Stimulated activated CD4-positive, alpha-beta T cell treated with anti-CD3 and anti-CD28 coated beads, Interleukin-4, amount 100 ng/mL, for 48 hours (primary cell): ENCODE results near the gene KLF16.
"Not testable (repeated sequence)": the region's sequence is repeated elsewhere in the genome, so short reads cannot be mapped to it uniquely, and the experiment has no call there.

Source experiments
- DNase-seq, 2 donors: peaks; one replicate each; pipeline ENCODE4 v3.0.0-alpha.2; 2020; ENCODE audit warnings: low read depth in 2 of 2

KLF16 gene

DNA sequence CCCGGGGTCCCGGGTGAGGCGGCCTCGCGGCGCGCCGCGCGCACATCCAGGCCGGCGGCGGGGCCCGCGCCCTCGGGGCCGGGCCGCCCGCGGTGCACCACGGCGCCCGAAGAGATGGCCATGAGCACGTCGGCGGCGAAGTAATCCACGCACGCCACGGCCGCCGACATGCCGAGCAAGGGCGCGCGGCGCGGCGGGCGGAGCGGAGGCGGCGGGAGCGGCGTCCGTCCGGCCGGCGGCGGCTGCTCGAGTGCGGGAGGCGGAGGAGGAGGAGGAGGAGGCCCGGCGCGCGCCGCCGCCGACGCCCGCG lies at the start of gene KLF16:
KLF16 (minus strand) TSS at position 252 of the 310 bp plus-strand sequence; CDS start at position 170, 82 bp downstream.
- no peak for DNase-seq

DNA sequence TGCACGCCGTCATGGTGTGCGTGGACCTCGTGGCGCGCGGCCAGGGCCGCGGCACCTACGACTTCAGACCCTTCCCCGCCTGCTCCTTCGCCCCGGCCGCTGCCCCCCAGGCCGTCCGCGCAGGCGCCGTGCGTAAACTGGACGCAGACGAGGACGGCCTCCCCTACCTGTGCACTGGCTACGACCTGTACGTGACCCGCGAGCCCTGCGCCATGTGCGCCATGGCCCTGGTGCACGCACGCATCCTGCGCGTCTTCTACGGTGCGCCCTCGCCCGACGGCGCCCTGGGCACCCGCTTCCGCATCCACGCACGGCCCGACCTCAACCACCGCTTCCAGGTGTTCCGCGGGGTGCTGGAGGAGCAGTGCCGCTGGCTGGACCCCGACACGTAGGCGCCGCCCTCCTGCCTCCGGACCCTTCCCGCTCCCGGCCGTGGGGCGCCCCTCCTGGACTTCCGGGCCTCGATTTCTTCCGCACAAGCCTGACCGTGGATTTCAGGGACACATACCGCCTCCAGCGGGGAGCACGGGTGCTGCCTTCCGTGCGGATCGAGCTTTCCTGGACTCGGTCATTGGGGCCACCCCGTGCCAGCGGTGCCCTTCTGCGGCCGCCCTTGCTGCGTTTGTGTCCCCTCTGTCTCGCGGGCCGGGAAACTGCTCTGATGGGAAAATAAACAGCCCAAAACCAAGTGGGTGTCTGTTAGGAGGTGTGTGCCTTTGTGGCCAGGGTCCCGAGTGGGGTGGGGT lies 49.6 kb upstream of the KLF16 start:
- no peak for DNase-seq

DNA sequence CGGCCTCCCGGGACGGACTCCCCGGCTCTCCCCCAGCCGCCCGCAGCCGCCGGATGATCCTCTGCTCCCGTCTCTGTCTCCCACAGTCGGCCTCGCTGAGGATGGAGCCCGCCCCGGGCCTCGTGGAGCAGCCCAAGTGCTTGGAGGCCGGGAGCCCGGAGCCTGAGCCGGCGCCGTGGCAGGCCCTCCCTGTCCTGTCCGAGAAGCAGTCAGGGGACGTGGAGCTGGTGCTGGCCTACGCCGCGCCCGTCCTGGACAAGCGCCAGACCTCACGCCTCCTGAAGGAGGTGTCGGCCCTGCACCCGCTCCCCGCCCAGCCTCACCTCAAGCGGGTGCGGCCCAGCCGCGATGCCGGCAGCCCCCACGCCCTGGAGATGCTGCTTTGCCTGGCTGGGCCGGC lies 48.6 kb upstream of the KLF16 start:
- no peak for DNase-seq

DNA sequence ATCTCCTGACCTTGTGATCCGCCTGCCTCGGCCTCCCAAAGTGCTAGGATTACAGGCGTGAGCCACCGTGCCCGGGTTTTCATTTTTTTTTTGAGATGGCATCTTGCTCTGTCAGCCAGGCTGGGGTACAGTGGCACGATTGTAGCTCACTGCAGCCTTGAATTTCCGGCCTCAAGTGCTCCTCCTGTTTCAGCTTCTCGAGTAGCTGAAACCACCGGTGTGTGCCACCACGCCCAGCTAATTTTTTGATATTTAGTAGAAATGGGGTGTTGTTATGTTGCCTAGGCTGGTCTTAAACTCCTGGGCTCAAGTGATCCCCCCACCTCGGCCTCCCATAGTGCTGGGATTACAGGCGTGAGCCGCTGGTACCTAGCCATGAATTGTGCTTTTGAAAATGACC lies 47.7 kb upstream of the KLF16 start:
- no peak for DNase-seq

DNA sequence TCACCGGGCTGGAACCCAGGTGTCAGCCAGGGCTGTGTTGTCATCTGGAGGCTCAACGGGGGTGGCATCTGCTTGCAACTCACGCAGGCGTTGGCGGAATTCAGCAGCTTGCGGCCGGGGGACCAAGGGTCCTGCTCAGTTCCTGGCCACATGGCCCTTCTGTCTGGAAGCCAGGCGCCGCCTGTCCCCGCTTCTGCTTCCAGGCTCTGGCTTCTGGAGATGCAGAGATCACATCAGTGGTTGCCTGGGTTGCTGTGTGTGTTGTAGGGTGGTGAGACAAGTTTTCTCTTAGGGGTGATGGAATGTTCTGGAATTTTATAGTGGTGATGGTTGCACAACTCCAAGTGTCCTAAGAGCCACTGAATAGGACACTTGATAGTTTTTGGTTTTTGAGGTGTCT lies 46.8 kb upstream of the KLF16 start:
- no peak for DNase-seq

DNA sequence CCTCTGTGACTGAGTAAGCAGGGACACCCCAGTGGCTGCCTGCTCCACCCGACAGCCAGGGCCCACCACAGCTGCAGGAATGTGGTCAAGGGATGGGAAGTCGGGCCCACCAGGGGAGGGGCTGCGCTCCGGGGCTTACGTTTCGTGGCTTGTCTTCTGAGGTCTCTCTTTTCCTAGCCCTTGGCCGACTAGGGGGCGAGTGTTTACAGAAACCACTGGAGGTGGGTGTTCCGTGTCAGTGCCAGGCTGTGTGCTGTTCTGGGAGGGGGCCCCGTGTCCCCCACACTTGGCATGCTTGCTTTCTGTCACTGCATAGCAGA lies 46.3 kb upstream of the KLF16 start:
- no peak for DNase-seq

DNA sequence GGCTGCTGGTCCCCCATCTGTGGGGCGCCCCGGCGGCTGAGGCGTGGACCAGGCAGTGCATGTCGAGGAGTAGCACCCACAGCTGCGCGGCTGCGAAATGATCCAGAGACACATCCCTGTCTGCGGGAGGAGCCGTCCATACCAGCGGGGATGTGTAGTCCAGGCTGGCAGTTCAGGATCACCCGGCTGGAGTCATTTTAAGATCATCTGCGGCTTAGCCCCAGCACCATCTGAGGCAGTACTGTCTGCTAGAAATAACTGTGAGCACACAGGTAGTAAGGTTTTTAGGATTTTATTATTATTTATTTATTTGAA lies 44.9 kb upstream of the KLF16 start:
- no peak for DNase-seq

DNA sequence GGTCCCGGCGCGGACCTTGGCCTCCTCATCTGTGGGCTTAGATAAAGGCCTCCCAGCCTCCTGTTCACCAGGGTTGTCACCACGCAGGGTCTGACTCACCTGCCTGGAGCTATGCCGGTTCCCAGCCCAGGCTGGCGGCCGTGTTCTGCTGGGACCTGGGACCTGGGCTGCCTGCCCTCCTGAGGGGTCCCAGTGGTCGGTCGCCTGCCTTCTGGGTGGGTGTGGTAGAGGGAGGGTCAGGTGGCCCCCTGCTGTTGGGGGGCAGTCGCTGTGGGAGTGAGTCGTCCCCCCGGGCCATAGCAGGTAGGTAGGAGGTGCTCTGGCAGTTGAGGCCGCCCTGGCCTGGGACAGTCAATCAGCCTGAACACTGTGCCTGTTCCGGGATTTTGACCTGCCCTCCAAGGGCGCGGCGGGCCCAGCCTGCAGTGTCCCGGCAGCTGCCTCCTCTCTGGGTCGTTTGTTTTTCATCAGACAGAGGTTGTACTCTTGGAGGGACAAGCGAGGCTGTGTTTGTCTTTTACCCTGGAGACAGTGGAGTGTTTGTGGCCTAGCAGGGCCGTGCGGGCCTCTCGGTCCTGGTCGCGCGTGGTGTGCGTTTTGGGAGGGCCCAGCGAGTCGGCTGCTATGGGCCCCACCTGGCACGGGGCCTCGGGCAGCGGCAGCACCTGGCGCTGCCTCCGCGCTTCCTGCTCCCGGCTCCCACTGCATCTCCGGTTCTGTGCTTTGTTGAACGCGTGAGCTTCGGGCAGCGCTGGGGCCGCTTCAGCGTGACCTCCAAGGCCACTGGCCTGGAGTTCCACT lies 44.4 kb upstream of the KLF16 start:
- no peak for DNase-seq

DNA sequence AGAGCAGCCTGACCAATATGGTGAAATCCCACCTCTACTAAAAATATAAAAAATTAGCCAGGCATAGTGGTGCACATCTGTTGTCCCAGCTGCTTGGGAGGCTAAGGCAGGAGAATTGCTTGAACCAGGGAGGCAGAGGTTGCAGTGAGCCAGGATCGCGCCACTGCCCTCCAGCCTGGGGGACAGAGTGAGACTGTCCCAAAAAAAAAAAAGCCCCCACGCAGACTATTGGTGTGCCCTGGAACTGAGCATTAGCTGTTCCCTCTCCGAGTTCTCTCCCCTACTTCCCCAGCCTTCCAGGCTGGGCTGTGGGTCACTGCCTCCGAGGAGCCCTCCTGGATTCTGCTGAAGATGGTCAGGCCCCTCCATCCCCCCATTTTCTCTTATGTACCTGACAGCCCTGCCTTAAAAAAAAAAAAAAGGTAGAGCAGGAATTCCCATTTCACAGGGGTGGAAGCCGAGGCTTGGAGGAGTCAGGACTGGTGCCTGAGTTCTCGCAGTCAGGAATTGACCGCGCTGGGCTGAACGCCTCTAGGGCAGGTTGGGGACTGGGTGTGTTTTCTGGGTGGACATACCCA lies 43.7 kb upstream of the KLF16 start:
- no peak for DNase-seq

DNA sequence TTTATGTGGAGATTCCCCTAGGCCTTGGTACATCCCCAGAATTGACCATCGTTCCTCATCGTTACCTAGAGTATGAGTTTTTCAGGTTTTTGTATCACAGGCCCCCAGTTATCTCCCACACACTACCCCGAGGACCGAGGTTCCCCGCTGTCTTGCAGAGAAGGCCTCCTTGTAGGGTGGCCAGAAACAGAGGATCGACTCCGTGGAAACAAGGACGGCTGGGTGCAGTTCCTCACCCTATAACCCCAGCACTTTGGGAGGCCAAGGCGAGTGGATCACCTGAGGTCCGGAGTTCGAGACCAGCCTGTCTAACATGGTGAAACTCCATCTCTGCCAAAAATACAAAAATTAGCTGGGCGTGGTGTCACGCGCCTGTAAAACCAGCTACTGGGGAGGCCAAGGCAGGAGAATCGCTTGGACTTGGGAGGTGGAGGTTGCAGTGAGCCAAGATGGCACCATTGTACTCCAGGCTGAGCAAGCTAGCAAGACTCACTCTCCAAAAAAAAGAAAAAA lies 42.5 kb upstream of the KLF16 start:
- no peak for DNase-seq

DNA sequence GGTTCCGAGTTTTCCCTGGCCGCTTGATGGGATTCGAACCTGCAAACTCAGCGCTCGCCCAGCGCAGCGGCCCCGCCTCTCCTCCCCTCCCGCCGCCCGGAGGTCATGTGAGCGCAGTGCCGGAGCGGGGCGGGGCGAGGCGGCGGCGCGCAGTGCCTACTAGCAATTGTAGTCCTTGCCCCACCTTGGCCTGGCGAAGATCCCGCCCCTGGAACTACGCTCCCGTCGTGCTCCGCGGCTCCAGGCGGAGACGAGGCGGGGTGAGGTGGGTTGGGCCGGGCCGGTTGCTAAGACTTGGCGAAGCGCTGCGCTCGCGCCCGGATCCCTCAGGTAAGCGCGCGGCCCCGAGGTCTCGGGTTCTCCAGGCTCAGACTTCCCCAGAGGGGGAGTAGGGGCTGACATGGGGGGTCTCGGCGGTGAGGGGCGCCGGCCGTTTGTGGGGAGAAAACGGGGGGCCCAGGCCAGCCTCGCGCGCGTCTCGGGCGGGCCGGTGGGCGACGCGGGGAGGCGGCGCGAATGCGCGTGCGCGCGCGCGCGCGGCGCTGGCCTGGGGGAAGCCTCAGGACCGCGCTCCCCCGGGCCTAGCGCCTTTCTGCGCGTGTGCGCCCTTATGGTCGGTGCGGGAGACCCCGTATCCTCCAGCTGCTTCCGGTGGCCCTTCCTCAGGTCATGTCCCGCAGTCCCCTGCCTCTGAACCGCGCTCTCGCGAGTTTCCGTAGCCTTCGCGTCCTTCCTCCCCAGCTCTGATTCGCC lies 41.9 kb upstream of the KLF16 start, which contains the start of the genes ADAT3 and SCAMP4:
ADAT3 (plus strand) TSS at position 290 of the 753 bp plus-strand sequence. CDS start 6,649 bp downstream, outside the sequence.
SCAMP4 (plus strand) TSS at position 290 of the 753 bp plus-strand sequence. CDS start 9,621 bp downstream, outside the sequence.
- peak; percentile 97 to 99 for DNase-seq

DNA sequence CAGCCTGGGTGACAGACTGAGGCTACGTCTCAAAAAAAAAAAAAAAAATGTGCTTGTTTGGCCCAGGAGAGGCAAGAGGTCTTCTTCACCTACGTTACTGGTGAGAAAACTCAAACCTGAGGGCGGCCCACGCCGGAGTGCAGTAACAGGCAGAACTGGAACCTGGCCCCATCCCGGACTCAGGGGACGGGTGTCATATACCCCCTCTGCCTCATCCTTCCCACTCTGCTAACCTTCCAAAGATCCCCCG lies 41.4 kb upstream of the KLF16 start:
- no peak for DNase-seq

DNA sequence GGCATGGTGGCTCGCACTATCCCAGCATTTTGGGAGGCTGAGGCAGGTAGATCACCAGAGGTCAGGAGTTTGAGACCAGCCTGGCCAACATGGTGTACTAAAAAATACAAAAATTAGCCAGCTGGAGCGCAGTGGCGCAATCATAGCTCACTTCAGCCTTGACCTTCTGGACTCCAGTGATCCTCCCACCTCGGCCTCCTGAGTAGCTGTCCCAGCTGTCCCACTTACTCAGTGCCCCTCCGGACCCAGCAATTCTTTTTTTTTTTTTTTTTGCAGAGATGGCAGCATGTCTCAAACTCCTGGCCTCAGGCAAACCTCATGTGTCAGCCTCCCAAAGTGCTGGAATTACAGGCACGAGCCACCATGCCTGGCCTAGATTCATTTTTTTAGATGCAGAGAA lies 39.5 kb upstream of the KLF16 start:
- DNase-seq, result no peak

DNA sequence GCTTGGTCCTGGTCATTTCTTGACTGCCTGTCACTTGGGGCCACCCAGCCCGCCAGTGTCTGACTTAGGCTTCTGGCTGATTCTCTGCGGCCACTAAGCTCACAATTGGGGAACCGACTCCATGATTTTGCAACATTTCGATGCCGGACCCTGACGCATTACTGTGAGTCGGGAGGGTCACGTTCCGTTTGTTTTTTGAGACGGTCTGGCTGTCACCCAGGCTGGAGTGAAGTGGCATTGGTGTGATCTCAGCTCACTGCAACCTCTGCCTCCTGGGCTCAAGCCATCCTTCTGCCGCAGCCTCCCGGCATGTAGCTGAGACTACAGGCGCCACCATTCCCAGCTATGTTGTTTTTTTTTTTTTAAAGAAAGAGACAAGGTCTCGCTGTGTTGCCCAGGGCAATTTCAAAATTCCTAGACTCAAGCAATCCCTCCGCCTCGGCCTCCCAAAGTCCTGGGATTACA lies 38.6 kb upstream of the KLF16 start:
- DNase-seq, result no peak

DNA sequence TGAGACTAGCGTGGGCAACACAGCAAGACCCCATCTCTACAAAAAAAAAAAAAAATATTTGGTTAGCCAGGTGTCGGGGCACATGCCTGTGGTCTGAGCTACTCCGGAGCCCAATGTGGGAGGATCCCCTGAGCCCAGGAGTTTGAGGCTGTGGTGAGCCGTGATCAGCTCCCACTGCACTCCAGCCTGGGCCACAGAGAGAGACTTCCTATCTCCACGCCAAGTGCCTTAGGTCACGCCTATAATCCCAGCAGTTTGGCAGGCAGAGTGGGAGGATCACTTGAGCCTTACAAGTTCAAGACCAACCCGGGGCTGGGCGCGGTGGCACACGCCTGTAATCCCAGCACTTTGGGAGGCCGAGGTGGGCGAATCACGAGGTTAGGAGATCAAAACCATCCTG lies 33.1 kb upstream of the KLF16 start:
- DNase-seq, result no peak

DNA sequence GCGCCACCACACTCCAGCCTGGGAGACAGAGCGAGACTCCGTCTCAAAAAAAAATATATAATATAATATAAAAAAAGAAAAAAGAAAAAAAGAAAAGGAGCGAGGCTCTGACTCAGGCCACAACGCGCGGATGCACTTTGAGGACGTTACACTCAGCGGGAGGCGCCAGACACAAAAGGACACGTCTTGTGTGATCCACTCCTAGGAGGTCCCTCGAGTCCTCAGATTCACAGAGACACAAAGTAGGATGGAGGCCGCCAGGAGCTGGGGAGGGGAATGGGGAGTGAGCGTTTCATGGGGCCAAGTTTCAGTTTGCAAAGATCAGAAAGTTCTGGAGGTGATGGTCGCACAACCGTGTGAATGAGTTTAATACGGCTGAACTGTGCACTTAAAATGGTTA lies 30.4 kb upstream of the KLF16 start:
- no peak for DNase-seq

DNA sequence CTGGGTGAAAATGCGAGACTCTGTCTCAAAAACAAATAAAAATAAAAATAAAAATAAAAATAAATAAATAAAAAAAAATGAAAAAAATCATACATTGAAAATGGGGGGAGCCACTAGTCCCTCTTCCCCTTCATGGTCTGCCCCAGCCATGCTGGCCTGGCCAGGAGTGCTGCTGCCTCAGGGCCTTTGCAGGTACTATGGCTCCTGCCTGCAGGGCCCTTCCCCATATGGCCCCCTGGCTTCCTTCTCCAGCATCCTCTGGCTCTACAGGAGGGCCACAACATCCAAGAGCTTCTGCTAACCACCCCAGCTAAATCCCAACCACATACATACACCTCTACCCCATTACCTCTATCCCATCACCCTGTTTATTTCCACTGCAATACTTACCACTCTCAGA lies 26.5 kb upstream of the KLF16 start:
- no peak for DNase-seq

DNA sequence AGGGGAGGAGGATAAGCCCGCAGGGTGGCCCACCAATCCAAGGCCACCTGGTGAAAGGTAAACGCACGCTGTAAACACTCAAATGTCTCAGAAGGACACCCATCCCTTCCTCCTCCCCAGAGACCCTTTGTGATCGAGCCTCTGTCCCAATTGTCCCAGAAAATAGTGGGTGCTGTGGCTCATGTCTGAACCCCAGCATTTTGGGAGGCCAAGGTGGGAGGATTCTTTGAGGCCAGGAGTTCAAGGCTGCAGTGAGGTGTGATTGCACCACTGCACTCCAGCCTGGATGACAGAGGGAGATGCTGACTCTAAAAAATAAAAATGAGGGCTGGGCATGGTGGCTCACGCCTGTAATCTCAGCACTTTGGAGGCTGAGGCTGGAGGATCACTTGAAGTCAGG lies 25.0 kb upstream of the KLF16 start:
- no peak for DNase-seq

DNA sequence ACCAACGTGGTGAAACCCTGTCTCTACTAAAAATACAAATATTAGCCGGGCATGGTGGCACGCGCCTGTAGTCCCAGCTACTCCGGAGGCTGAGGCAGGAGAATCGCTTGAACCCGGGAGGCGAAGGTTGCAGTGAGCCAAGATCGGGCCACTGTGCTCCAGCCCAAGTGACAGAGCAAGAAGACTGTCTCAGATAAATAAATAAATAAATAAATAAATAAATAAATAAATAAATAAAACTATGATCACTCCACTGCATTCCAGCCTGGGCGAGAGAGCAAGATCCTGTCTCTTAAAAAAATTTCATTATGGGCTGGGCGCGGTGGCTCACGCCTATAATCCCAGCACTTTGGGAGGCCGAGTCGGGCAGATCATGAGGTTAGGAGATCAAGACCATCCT lies 23.0 kb upstream of the KLF16 start:
- DNase-seq, result not testable (repeated sequence)

DNA sequence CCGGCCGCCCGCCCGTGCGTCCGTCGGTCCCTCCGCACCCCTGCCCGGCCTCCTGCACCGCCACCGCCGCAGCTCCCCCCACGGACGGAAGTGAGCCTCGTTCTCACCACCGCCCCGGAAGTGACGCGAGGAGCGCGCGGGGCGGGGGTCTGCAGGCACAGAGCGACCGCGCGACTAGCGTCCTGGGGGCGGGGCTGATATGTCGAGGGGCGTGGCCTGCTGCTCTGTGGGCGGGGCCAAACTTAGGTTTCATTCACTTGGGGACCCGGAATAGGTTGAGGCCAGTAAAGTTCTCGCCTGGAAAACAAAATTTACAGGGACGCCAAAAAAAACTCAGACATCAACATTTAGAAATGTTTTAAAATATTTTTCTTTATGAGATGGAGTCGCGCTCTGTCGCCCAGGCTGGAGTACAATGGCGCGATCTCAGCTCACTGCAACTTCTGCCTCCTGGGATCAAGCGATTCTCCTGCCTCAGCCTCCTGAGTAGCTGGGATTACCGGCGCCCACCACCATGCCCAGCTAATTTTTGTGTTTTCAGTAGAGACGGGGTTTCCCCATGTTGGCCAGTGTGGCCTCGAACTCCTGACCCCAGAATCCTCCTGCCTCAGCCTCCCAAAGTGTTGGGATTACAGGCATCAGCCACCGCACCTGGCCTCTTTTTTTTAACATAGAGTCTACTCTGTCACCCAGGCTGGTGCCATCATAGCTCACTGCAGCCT lies 22.2 kb upstream of the KLF16 start, which contains the start of gene ABHD17A:
ABHD17A (minus strand) TSS at position 99 of the 722 bp plus-strand sequence. CDS start 3,930 bp downstream, outside the sequence.
- peak; percentile 92 to 96 for DNase-seq

DNA sequence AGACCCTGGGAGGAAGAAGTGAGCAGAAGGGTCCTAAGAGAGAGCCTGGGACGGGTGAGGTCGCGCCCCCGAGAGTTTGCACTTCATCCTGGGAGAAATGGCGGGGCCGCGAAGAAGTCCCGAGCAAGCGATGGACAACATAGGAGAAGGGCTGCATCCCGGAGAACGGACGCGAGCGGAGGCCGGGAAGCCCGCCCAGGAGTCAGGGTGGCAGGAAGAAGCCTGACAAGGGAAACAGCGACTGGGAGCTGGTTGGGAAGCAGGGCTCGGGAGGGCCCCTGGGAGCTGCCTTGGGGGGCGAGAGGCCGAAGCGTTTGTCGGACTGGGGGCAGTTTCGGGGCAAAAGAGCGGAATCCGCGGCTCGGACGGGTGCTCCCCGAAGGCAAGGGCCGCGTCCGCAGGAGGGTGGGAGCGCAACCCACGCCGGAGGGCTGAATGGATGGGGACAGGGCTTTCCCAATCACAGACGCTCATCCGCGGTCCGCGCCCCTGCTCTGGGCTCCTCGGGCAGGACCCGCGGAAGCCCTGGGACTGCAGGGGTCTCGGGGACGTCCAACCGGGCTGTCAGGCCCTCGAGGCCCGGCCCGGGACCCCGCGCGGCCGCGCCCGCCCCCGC lies 21.4 kb upstream of the KLF16 start:
- DNase-seq, result no peak
